ENCODE results near the gene ZSCAN22. TPM values are rescaled to one million over a fixed set of nuclear protein-coding genes. Genes with fewer than 3 reads are reported as not detected.
A peak's percentile ranks its signal among the peaks of the same experiment; 100 is the strongest.

ZSCAN22 gene
- total and polyA plus RNA-seq, 2 of the 13 experiments (the other 11 are each of a cell fraction or from before 2014, with no cell fraction given), result 2.5 to 3.5 TPM

DNA sequence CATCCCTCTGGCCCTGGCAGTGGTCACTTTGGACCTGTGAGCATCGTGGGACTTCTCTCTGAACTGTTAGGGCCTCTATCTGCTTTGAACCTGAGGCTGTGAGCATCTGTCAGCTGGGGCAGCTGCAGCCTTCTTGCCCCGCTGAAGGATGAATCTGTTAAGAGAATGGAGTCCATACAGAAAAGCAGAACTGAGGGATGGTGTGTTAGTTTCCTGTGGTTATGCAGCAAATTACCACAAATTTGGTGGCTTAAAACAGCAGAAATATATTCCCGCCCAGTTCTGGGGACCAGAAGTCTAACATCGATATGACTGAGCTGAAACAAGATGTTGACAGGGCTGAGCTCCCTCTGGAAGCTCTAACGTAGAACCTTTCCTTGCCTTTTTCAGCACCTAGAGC is 37.4 kb downstream of the ZSCAN22 start (continued):
- TF ChIP-seq ZMYM3 (CRISPR knock-in tag; IDR thresholded peaks at IDR 0.05) (no peak), ZNF713 (CRISPR knock-in tag; IDR thresholded peaks at IDR 0.05) (no peak), ZNF292 (CRISPR knock-in tag; IDR thresholded peaks at IDR 0.05; ENCODE audit: borderline replicate concordance, low read depth) (no peak), GABPB1 (CRISPR knock-in tag; IDR thresholded peaks at IDR 0.05) (no peak), ZNF12 (CRISPR knock-in tag; IDR thresholded peaks at IDR 0.05) (no peak)
- TF ChIP-seq, protein P1, sequence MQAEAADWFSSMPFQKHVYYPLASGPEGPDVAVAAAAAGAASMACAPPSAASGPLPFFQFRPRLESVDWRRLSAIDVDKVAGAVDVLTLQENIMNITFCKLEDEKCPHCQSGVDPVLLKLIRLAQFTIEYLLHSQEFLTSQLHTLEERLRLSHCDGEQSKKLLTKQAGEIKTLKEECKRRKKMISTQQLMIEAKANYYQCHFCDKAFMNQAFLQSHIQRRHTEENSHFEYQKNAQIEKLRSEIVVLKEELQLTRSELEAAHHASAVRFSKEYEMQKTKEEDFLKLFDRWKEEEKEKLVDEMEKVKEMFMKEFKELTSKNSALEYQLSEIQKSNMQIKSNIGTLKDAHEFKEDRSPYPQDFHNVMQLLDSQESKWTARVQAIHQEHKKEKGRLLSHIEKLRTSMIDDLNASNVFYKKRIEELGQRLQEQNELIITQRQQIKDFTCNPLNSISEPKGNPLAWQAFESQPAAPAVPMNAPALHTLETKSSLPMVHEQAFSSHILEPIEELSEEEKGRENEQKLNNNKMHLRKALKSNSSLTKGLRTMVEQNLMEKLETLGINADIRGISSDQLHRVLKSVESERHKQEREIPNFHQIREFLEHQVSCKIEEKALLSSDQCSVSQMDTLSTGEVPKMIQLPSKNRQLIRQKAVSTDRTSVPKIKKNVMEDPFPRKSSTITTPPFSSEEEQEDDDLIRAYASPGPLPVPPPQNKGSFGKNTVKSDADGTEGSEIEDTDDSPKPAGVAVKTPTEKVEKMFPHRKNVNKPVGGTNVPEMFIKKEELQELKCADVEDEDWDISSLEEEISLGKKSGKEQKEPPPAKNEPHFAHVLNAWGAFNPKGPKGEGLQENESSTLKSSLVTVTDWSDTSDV (CRISPR knock-in tag; IDR thresholded peaks at IDR 0.05), result no peak

DNA sequence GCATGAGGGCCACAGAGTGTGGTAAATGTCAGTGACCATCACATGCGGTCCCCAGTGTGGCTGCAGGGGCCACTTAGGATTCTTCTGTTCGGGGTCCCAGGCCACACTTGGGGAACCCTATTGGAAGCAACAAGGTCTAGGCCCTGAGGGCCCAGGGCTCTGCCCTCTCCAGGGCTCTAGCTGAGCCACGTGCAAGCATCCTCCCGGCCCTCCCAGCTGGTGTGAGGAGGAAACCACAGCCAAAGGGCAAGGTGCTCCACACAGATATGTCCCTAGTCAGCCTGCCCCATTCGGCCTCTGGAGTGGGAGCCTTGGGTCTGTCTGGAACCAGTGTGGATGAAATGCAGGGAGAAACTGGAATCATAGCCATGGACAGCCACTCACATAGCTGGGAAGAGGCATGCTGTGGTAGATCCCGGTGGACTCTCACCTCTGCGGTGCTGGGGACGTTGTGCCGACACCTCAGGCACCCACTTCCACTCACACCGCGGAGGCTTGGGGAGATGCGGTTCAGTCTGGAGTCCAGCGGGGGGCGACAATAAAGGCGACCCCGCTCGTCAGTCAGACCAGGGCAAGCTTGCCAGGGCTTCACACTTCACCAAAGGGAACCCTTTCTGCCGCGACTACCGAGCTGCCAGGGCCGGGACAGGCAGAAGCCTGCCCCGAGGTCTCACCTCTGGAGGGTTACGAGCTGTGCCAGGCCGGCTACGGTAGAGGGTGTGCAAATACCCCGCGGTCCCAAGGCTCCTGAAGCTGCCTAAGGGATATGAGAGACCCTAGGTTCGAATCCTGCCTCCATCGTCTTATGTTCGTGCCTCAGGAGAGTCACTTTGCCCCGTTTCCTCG is 40.0 kb downstream of the ZSCAN22 start:
- BruUV-seq (replicated peaks), result no TSS peak
- Histone ChIP-seq H3K4me3 (replicated peaks in 1 of 3; ENCODE audit: insufficient read depth in 1 of 3, low read depth in 2 of 3, low read length in 3 of 3) (no peak overlapping the region), H3K36me3 (replicated peaks in 1 of 2; ENCODE audit: control insufficient read depth in 1 of 2, insufficient read depth in 2 of 2, low read length in 2 of 2) (no peaks in the 10 kb centered on the region), H3K79me2 (ENCODE audit: insufficient read depth, low read length) (no peaks in the 10 kb centered on the region), H4K20me1 (ENCODE audit: insufficient read depth, low read length) (no peaks in the 10 kb centered on the region), H3K27ac (ENCODE audit: extremely low read length, insufficient read depth, low read length) (no peak overlapping the region), H3K4me1 (ENCODE audit: insufficient read depth, low read length) (0 out of 2 replicates have a peak, but pooled peaks cover under 1% of the 10 kb centered on the region), H3K4me2 (ENCODE audit: low read depth, low read length) (no peak overlapping the region), H2AFZ (ENCODE audit: low read length) (no peak overlapping the region), H3K9ac (ENCODE audit: insufficient read depth, low read depth, low read length) (no peak overlapping the region), H3K27me3 (ENCODE audit: control insufficient read depth in 1 of 2, insufficient read depth in 2 of 2, low read length in 2 of 2) (no peaks in the 10 kb centered on the region), H3K9me3 (ENCODE audit: low read length) (no peaks in the 10 kb centered on the region)
- ATAC-seq (no peak), DNase-seq (ENCODE audit: low spot score) (no peak), FAIRE-seq (no peak)
- 81% methylated on average over 19 of the region's 32 CpGs for WGBS (ENCODE audit: low lambda C conversion rate)
- intact Hi-C loops (cut with micrococcal nuclease; ENCODE audit: unreplicated experiment) (no loop called here), in situ Hi-C loops (cut with HindIII; ENCODE audit: extremely low pct_ligation_motif_present, low pct_unique_long_range_greater_than_20kb) (no loop called here)
- POLR2A ChIA-PET, result no interaction called here
- CTCF ChIA-PET (ENCODE audit: low intra/inter-chr PET ratio, low total read pairs), result no interaction called here
- TF ChIP-seq ELF3 (CRISPR knock-in tag; IDR thresholded peaks at IDR 0.05), result no peak
- TF ChIP-seq FOXC1 (CRISPR knock-in tag; IDR thresholded peaks at IDR 0.05; ENCODE audit: borderline replicate concordance), result no peak
- TF ChIP-seq NBN (conservative IDR thresholded peaks at IDR 0.05), result no peak
- TF ChIP-seq TSC22D2 (CRISPR knock-in tag; IDR thresholded peaks at IDR 0.05; ENCODE audit: borderline replicate concordance), result no peak
- no peak for TF ChIP-seq KLF9 (CRISPR knock-in tag; IDR thresholded peaks at IDR 0.05; ENCODE audit: low read depth)
- no peak for TF ChIP-seq TAF1 (CRISPR knock-in tag; IDR thresholded peaks at IDR 0.05)
- no peak for TF ChIP-seq FOXJ3 (CRISPR knock-in tag; IDR thresholded peaks at IDR 0.05; ENCODE audit: borderline replicate concordance)
- TF ChIP-seq, protein P2, sequence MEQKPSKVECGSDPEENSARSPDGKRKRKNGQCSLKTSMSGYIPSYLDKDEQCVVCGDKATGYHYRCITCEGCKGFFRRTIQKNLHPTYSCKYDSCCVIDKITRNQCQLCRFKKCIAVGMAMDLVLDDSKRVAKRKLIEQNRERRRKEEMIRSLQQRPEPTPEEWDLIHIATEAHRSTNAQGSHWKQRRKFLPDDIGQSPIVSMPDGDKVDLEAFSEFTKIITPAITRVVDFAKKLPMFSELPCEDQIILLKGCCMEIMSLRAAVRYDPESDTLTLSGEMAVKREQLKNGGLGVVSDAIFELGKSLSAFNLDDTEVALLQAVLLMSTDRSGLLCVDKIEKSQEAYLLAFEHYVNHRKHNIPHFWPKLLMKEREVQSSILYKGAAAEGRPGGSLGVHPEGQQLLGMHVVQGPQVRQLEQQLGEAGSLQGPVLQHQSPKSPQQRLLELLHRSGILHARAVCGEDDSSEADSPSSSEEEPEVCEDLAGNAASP (CRISPR knock-in tag; IDR thresholded peaks at IDR 0.05; ENCODE audit: borderline replicate concordance), result no peak
- TF ChIP-seq ZBTB42 (CRISPR knock-in tag; IDR thresholded peaks at IDR 0.05), result no peak
- TF ChIP-seq, protein P3, sequence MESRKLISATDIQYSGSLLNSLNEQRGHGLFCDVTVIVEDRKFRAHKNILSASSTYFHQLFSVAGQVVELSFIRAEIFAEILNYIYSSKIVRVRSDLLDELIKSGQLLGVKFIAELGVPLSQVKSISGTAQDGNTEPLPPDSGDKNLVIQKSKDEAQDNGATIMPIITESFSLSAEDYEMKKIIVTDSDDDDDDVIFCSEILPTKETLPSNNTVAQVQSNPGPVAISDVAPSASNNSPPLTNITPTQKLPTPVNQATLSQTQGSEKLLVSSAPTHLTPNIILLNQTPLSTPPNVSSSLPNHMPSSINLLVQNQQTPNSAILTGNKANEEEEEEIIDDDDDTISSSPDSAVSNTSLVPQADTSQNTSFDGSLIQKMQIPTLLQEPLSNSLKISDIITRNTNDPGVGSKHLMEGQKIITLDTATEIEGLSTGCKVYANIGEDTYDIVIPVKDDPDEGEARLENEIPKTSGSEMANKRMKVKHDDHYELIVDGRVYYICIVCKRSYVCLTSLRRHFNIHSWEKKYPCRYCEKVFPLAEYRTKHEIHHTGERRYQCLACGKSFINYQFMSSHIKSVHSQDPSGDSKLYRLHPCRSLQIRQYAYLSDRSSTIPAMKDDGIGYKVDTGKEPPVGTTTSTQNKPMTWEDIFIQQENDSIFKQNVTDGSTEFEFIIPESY (CRISPR knock-in tag; IDR thresholded peaks at IDR 0.05), result peak; percentile 81; the same call in 1 of the 2 replicates
- TF ChIP-seq, protein P4, sequence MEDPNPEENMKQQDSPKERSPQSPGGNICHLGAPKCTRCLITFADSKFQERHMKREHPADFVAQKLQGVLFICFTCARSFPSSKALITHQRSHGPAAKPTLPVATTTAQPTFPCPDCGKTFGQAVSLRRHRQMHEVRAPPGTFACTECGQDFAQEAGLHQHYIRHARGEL (CRISPR knock-in tag; IDR thresholded peaks at IDR 0.05), result no peak
- no peak for TF ChIP-seq CBX1 (IDR thresholded peaks at IDR 0.05; ENCODE audit: low read depth)
